MM.1S (cell line): ENCODE data around the gene VPS13C.

Experiments
- DNase-seq: peaks from one replicate; pipeline ENCODE4 v3.0.0-alpha.2; 2015
- H2AFZ ChIP-seq: fragments of 300-600 bp; sonication (generic); 2 replicates; pipeline ENCODE4 v1.6.0; 2016; ENCODE audit warnings: antibody characterized with exemption, low read length
- H3F3A ChIP-seq: fragments of 300-600 bp; sonication (generic); 2 replicates; pipeline ENCODE4 v1.6.1; 2016; ENCODE audit warnings: mild to moderate bottlenecking, antibody characterized with exemption, low read length, moderate library complexity, mixed read lengths; ENCODE audit not compliant: insufficient read depth
- H3K27ac ChIP-seq: fragments of 300-600 bp; sonication (generic); 2 replicates; pipeline ENCODE4 v1.5.1; 2016; ENCODE audit warnings: mild to moderate bottlenecking, low read length
- H3K27me3 ChIP-seq: fragments of 300-600 bp; sonication (generic); replicated peaks from 2 replicates; pipeline ENCODE4 v1.6.0; 2016; ENCODE audit warnings: low read length; ENCODE audit not compliant: insufficient read depth
- H3K36me3 ChIP-seq: fragments of 300-600 bp; sonication (generic); replicated peaks from 2 replicates; pipeline ENCODE4 v1.6.1; 2016; ENCODE audit warnings: mild to moderate bottlenecking, low read length, mixed read lengths; ENCODE audit not compliant: insufficient read depth
- H3K4me1 ChIP-seq: fragments of 300-600 bp; sonication (generic); 2 replicates; pipeline ENCODE4 v1.6.1; 2016; ENCODE audit warnings: low read length, mixed read lengths
- H3K4me2 ChIP-seq: fragments of 300-600 bp; sonication (generic); 2 replicates; pipeline ENCODE4 v1.6.0; 2016; ENCODE audit warnings: low read depth, low read length
- H3K4me3 ChIP-seq: fragments of 300-600 bp; sonication (generic); 2 replicates; pipeline ENCODE4 v1.5.1; 2016; ENCODE audit warnings: low read length, mixed read lengths
- H3K79me2 ChIP-seq: fragments of 300-600 bp; sonication (generic); 2 replicates; pipeline ENCODE4 v1.6.1; 2016; ENCODE audit warnings: mixed run types, low read length, mixed read lengths
- H3K9ac ChIP-seq: fragments of 300-600 bp; sonication (generic); 2 replicates; pipeline ENCODE4 v1.6.1; 2016; ENCODE audit warnings: low read length, mixed read lengths
- H3K9me2 ChIP-seq: fragments of 300-600 bp; sonication (generic); replicated peaks from 2 replicates; pipeline ENCODE4 v1.6.1; 2016; ENCODE audit warnings: mild to moderate bottlenecking, low read length, mixed read lengths; ENCODE audit not compliant: insufficient read depth
- H3K9me3 ChIP-seq: fragments of 300-600 bp; sonication (generic); replicated peaks from 2 replicates; pipeline ENCODE4 v1.6.1; 2016; ENCODE audit warnings: mild to moderate bottlenecking, low read length, mixed read lengths; ENCODE audit not compliant: insufficient read depth
- H4K20me1 ChIP-seq: fragments of 300-600 bp; sonication (generic); 2 replicates; pipeline ENCODE4 v1.6.1; 2016; ENCODE audit warnings: mild to moderate bottlenecking, low read length, moderate library complexity, mixed read lengths; ENCODE audit not compliant: insufficient read depth
- CTCF ChIP-seq: fragments of 300-600 bp; sonication (generic); IDR thresholded peaks from 2 replicates; pipeline ENCODE4 v1.5.1; 2016; ENCODE audit warnings: antibody characterized with exemption, low read length, mixed read lengths
- EZH2 ChIP-seq: fragments of 300-600 bp; sonication (generic); optimal IDR thresholded peaks from 2 replicates; pipeline ENCODE3; 2017; ENCODE audit warnings: low read depth, mild to moderate bottlenecking, antibody characterized with exemption, low read length, mixed read lengths
- EZH2phosphoT487 ChIP-seq: fragments of 300-600 bp; sonication (generic); IDR thresholded peaks from 2 replicates; pipeline ENCODE4 v1.6.1; 2018; ENCODE audit warnings: antibody characterized with exemption, low read length

The VPS13C gene

GRCh38 chr15:62035256-62035924, 24.9 kb downstream of the VPS13C start:
- no peaks in the 10 kb centered on the region for H3K9me2 ChIP-seq
- no peaks in the 10 kb centered on the region for H4K20me1 ChIP-seq
- no peaks in the 10 kb centered on the region for H3K9me3 ChIP-seq
- no peaks in the 10 kb centered on the region for H3F3A ChIP-seq
- 0 out of 2 replicates have a peak, but pooled peaks cover 3% of the 10 kb centered on the region for H3K36me3 ChIP-seq
- no peak overlapping the region for H3K27ac ChIP-seq
- H3K27me3 ChIP-seq, result no peaks in the 10 kb centered on the region
- H3K4me2 ChIP-seq, result no peak overlapping the region
- no peaks in the 10 kb centered on the region for H3K4me1 ChIP-seq
- H3K4me3 ChIP-seq, result no peak overlapping the region
- TF ChIP-seq CTCF (no peak), EZH2 (no peak), EZH2phosphoT487 (no peak)
- H3K79me2 ChIP-seq, result no peaks in the 10 kb centered on the region
- H2AFZ ChIP-seq, result no peak overlapping the region
- no peak for DNase-seq
- no peak overlapping the region for H3K9ac ChIP-seq

- no peaks in the 10 kb centered on the region for H3K9me3 ChIP-seq
- H3K4me3 ChIP-seq, result no peak overlapping the region
- H3K9me2 ChIP-seq, result no peaks in the 10 kb centered on the region
- H4K20me1 ChIP-seq, result no peaks in the 10 kb centered on the region
- no peak overlapping the region for H3K27ac ChIP-seq
- no peaks in the 10 kb centered on the region for H3K79me2 ChIP-seq
- no peak for DNase-seq
- peaks cover 4% of the 10 kb centered on the region; the same call in 1 of the 2 replicates for H3K4me1 ChIP-seq
- H2AFZ ChIP-seq, result no peak overlapping the region
- H3K27me3 ChIP-seq, result no peaks in the 10 kb centered on the region
- no peak overlapping the region for H3K4me2 ChIP-seq
- H3K9ac ChIP-seq, result no peak overlapping the region
- TF ChIP-seq EZH2 (no peak), EZH2phosphoT487 (no peak), CTCF (no peak)
- H3K36me3 ChIP-seq, result peaks cover 8% of the 10 kb centered on the region; the same call in 1 of the 2 replicates
- no peaks in the 10 kb centered on the region for H3F3A ChIP-seq
Measured at GRCh38 chr15:62027916-62028315, 32.3 kb downstream of the VPS13C start.

- no peak overlapping the region for H3K4me2 ChIP-seq
- peaks cover 11% of the 10 kb centered on the region for H3K36me3 ChIP-seq
- no peaks in the 10 kb centered on the region for H3F3A ChIP-seq
- no peaks in the 10 kb centered on the region for H3K27me3 ChIP-seq
- H3K4me3 ChIP-seq, result no peak overlapping the region
- no peaks in the 10 kb centered on the region for H3K9me2 ChIP-seq
- H3K79me2 ChIP-seq, result no peaks in the 10 kb centered on the region
- H2AFZ ChIP-seq, result no peak overlapping the region
- H3K9ac ChIP-seq, result no peak overlapping the region
- H4K20me1 ChIP-seq, result no peaks in the 10 kb centered on the region
- no peak overlapping the region for H3K27ac ChIP-seq
- TF ChIP-seq EZH2phosphoT487 (no peak), CTCF (no peak), EZH2 (no peak)
- no peak for DNase-seq
- no peaks in the 10 kb centered on the region for H3K9me3 ChIP-seq
- H3K4me1 ChIP-seq, result peaks cover 4% of the 10 kb centered on the region; the same call in 1 of the 2 replicates
Measured at GRCh38 chr15:62027263-62027565, 33.0 kb downstream of the VPS13C start.
